HEK293T (cell line): ENCODE data around the gene FAM118A.

Experiments used
- ARNT ChIP-seq: fragments of 450-650 bp; IDR thresholded peaks from 2 replicates; pipeline ENCODE4 v1.6.1; 2017; ENCODE audit warnings: mild to moderate bottlenecking
- BHLHE40 ChIP-seq: fragments of 450-650 bp; IDR thresholded peaks from 2 replicates; pipeline ENCODE4 v1.6.1; 2016; ENCODE audit warnings: mild to moderate bottlenecking, moderate library complexity, borderline replicate concordance
- CTBP1 ChIP-seq: fragments of 450-650 bp; IDR thresholded peaks from 2 replicates; pipeline ENCODE4 v1.6.1; 2016; ENCODE audit warnings: borderline replicate concordance
- FOXA1 ChIP-seq: fragments of 450-650 bp; IDR thresholded peaks from 2 replicates; pipeline ENCODE4 v1.6.1; 2016; ENCODE audit warnings: mild to moderate bottlenecking
- FOXK2 ChIP-seq: fragments of 450-650 bp; IDR thresholded peaks from 2 replicates; pipeline ENCODE4 v1.6.1; 2016; ENCODE audit warnings: mild to moderate bottlenecking
- FOXM1 ChIP-seq: fragments of 450-650 bp; IDR thresholded peaks from 2 replicates; pipeline ENCODE4 v1.6.1; 2017; ENCODE audit warnings: mild to moderate bottlenecking, borderline replicate concordance
- LEF1 ChIP-seq: fragments of 450-650 bp; IDR thresholded peaks from 2 replicates; pipeline ENCODE4 v1.6.1; 2017; ENCODE audit warnings: mild to moderate bottlenecking, borderline replicate concordance
- NFRKB ChIP-seq: fragments of 450-650 bp; IDR thresholded peaks from 2 replicates; pipeline ENCODE4 v1.6.1; 2016; ENCODE audit warnings: mild to moderate bottlenecking, moderate library complexity
- SP1 ChIP-seq: fragments of 450-650 bp; IDR thresholded peaks from 2 replicates; pipeline ENCODE4 v1.6.1; 2017
- SUZ12 ChIP-seq: fragments of 450-650 bp; IDR thresholded peaks from 2 replicates; pipeline ENCODE4 v1.6.1; 2016; ENCODE audit warnings: mild to moderate bottlenecking
- ZNF384 ChIP-seq: fragments of 450-650 bp; IDR thresholded peaks from 2 replicates; pipeline ENCODE4 v1.6.1; 2016

- TF ChIP-seq SUZ12: no peak
- TF ChIP-seq NFRKB: no peak
- TF ChIP-seq FOXK2: no peak
- no peak for TF ChIP-seq SP1
- no peak for TF ChIP-seq LEF1
- TF ChIP-seq FOXA1: no peak
- TF ChIP-seq FOXM1: no peak
- no peak for TF ChIP-seq CTBP1
- no peak for TF ChIP-seq ARNT
- no peak for TF ChIP-seq BHLHE40
- TF ChIP-seq ZNF384: no peak
These were observed 745 bp upstream of the FAM118A start for GRCh38 chr22:45308957-45309421.
